CD1c-positive myeloid dendritic cell (primary cell): ENCODE results near the gene NSUN3.
A peak's percentile ranks its signal among the peaks of the same experiment; 100 is the strongest.
"Not testable (repeated sequence)": the region's sequence is repeated elsewhere in the genome, so short reads cannot be mapped to it uniquely, and the experiment has no call there.

Experiments used
- DNase-seq: peaks from one replicate; pipeline ENCODE4 v3.0.0-alpha.2; 2016; ENCODE audit errors: extremely low spot score

Gene NSUN3

DNA sequence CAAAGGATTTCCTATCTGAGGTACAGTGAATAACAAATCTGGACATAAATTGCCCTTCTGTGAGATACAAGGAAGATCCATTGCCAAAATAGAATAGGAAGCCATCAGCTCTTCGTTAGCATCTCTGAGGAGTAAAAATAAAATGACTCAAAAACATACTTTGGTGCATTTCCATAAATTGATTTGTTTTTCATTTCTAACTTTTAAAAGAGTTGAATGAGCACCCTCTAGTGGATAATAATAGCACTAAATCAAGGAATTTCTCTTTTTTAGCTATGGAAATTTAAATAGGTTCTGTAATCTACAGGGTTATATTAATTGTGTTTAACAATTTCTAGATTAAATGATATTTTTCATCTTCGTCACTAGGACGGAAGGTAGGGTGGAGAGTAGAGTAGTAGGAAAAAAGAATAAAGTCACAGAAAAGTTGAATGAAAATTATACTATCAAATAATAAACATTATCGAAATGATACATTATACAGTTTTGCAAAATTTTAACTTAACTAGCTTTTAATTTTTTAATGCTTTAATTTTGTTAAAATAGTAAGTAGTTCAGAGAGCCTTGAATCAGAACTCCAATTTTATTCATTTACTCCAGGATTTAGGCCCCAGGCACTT is 6.4 kb downstream of the NSUN3 start:
- peak; percentile 61 for DNase-seq

DNA sequence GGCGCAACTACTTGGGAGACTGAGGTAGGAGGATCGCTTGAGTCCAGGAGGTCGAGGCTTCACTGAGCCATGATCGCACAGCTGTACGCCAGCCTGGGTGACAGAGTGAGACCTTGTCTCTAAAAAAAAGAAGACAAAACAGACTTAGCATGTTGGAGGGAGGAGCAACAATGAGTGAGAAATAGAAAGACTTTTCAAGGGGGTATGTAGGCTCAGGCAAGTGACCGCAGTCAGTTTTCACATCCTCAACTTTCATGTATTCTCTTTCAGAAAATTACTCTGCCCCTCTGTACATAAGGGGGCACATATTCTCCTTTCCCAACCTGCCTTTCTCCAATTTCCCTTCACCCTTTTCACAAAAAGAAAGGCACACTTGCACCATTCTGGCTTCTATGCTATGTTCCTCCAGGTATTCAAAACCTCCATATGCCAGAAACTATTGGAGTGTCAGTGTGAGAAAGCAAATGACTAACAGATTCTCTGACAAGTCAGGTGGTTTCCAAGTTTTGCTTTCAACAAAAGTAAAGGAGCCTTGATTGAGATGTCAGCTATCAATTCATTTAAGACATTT is 7.6 kb downstream of the NSUN3 start:
- DNase-seq: no peak

DNA sequence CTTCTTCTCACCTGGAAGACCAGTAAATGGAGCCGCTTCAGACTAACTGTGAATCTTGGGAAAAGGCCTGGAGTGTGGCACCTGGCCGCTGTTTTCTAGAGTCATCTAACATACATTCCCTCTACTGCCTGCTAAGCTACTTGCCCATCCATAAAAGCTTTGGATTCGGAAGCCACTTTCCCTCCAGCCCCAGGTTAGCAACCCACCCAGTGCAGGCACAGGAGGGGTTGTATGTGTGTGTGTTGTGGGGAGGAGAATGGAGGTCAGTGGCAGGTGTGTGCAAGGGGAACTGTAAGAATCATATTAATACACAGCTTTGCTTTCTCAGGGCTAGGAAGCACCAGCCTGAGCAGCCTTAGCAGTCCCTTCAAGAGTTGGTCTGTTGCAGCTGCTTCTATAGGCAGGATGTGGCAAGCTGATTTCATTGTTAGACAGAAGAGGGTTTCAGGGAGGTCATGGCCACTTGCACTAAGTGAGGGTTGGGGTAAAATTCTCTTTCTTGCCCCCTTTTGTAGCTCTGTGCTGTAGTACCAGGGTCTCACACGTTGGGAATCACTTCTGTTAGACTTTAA is 8.9 kb downstream of the NSUN3 start:
- DNase-seq: no peak

DNA sequence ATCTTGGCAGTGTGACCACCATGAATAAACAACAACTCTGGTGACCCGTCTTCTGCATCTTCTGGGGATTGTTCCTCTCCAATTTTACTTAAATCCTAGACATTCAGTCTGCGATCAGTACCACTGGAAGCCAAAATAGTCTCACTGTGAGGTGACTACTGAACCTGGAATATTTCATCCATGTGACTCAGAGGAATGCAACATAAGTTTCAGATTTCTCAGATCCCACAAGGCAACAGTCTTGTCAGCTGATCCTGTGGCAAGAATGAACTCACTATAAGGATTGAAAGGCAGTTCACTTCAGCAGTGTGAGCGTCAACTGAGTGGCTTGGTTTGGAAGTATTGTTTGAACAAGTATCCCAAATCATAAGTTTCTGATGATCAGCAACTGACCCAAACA is 13.2 kb downstream of the NSUN3 start:
- DNase-seq: no peak

DNA sequence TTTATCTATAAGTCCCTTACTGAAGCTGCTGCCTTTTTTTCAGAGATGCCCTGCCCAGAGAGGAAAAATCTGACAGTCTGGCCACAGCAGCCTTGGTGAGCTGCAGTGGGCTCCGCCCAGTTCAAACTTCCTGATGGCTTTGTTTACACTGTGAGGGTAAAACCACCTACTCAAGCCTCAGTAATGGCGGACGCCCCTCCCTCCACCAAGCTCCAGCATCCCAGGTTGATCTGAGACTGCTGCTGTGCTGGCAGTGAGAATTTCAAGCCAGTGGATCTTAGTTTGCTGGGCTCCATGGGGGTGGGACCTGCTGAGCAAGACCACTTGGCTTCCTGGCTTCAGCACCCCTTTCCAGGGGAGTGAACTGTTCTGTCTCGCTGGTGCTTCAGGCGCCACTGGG is 17.7 kb downstream of the NSUN3 start:
- not testable (repeated sequence) for DNase-seq

DNA sequence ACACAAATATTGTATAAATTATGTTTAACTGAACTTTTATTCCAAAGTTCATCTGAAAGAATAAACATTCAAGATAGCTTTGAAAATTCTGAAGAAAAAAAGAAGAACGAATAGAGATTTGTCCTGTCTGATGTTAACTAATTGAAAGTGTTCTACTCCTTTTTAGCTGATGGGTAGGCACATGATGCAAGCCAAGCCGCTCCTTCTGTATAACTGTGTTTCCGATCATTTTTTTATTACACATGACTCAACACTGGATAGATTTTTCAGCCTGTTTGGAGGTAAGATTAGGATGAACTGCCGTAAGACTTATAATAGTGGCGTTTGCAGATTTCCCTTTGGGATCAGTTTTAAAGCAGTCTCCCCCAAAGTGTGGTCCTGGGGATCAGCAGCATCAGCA is 19.0 kb downstream of the NSUN3 start:
- DNase-seq: no peak

DNA sequence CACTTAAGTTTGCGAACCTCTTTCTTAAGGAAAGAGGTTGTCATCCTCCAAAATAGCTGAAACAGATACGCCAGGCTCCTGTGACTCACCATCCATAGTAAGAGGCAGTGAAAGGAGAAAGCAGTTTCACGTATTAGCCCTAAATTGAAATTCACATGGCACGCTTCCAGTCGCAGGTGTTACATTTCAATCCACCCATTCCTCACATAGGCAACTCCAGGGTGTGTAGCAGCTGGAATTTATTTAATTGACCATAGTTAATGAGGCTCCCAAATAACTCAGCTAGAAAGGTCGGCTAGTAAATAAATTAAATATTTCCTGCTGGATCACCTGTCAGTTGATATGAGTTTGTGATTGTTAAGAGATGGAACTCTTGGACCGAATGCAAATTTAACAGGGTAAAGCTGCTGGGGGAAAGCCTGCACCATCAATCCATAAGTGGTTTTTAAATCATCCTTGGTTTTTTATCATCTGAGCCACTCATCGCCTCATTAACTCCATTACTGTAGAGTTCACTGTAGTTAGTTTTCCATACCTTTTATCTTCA is 19.6 kb downstream of the NSUN3 start:
- no peak for DNase-seq

DNA sequence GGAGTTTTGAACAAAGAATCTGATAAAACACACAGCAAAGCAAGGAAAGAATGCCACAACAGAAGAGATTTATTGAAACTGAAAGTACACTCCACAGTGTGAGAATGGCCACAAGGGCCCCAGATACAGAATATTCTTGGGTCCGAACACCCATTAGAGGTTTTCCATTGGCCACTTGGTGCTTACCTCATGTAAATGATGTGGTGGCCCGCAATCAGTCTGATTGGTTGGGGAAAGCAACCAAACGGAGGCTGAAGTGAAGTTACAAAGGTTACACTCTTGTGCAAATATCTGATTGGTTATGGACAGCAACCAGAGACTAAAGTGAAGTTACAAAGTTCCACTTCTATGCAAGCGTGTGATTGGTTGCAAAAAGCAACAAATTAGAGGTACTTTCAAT is 20.4 kb downstream of the NSUN3 start:
- no peak for DNase-seq

DNA sequence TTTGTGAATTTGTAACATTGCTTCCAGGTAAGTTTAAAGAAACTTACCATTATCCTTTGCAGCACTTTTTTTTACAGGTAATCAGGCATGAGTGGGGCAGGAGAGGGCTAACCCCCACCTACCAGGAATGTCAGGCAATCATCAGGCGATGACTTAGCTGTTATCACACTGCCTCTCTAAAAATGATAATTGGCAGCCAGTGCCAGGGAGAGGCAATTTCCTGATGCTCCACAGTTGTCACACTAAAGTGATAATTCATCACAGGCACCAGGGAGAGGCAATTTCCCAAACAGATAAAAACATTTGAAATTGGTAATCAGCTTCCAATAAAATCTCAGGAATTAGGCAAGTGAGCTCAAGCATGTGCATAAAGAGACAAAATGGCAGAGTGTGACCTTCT is 26.3 kb downstream of the NSUN3 start:
- DNase-seq: no peak

DNA sequence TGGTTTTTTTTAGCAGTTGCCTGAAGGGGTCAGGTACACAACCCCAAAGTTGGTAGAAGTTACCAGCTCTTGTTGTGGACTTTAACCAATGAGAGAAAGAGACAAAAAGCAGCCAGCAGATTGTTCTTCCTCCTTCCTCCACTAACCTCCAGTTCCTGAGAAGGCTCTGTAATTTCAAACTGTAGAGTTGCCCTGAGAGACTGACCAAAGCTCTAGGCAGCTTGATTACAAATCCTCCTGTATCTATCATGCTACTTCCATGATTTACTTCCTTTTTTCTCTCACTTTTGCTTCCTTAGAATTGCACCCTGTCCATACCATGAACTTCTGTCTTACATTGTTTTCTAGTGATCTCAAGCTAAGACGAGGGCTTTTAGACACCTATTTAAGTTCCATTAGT is 29.2 kb downstream of the NSUN3 start:
- peak; percentile 77 for DNase-seq

DNA sequence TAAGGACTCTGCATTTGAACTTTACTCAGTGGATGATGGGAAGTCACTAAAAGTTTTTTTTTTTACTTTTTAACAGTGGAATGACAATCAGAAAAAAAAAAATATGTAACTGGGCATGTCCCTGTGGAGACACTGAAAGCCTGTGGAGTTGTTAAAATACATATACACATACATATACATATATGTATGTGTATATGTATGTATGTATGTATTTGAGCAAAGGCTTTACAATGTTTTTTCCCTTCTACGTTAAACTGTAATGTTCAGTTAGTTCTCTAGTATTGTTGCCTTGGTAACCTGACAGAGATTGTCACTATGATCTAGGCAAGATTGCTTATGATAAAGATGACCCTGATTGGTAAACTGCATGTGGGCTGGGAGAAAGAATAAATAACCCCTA is 30.3 kb downstream of the NSUN3 start:
- DNase-seq: no peak

DNA sequence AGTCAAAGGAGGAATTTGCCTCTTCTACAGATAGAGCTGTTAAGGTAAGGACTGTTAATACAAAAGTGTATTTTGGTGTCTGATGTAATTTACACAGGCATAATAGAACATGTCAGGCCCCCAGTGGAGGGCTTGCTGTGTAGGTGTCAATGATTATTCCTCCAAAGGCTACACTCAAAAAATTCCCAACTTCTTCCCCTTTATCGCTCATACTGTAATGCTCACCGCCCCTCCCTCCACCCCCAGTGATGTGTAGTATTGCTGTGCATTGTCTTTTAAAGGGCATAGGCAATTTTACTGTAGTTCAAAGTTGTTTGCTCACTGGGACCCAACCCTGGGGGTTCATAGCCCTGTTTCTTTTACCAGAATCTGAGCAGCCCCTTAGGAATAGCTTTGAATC is 32.2 kb downstream of the NSUN3 start:
- no peak for DNase-seq

DNA sequence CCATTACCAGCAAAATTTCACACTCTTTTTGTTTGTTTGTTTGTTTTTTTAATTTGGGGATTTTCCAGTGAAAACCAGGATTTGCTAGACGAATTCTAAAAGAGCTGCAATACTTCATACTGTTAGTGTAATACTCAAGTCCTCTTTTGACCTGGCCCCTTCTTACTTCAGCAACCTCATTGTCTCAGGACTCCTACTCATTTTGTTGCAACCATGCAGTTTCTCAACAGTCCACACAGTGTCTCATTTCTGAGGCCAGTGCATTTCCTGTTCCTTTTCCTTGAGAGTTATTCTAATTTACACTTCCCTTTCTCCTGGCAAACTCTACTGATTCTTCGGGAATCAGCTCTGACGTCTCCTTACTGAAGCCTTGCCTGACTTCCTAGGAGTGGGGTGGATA is 35.6 kb downstream of the NSUN3 start:
- DNase-seq: peak; percentile 90

DNA sequence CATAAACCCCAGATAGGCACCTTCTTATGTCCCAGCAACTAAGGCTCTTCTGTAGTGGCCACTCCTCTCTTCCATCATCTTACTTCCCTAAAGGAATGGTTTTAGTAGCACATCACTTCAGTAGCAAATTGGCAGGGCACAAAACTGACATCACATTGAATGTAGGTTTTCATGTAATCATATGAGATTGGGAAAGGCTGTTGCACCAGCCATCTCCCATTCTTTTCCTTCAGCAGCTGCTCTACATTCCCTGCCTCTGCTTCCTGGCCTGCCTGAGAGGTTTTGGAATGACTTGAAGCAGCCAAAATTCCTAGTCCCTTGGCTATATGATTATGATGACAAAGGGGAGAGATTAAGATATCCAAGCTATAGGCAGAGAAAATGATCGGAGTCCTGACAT is 36.5 kb downstream of the NSUN3 start:
- DNase-seq: no peak

DNA sequence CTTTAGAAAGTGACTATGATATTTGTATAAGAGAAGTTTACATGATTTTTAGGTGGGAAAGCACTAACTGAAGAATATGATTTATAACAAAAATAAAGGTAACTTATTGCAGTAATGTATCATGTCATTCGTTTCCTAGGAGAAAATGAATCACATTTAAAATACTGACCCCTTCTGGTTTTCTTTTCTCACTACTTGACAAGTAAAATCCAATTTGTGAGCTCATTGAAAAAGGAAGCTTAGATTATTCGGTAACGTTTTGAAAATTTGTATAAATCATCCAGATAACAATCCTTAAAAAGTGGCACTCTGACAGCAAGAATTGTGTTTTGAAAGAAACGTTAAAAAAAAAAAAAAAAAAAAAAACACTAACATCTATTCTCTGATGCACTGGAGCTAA is 39.0 kb downstream of the NSUN3 start:
- no peak for DNase-seq

DNA sequence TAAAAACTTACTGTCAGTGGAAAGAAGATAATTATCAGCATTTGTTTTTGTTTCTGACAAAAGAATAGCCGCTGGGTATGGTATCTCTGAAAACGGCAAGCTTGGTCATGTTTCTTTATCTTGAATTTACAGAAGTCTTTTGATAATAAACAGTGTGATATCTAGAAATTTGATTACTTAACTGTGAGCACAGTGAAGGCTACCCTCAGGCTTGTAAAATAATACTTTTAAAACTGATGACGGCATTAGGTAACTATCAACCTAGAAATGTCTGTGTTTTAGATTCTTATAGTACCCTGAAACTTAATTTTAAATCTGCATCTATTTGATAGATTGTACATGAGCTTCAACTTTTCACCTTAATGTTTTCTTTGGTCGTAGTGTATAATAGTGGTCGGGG is 43.4 kb downstream of the NSUN3 start:
- no peak for DNase-seq

DNA sequence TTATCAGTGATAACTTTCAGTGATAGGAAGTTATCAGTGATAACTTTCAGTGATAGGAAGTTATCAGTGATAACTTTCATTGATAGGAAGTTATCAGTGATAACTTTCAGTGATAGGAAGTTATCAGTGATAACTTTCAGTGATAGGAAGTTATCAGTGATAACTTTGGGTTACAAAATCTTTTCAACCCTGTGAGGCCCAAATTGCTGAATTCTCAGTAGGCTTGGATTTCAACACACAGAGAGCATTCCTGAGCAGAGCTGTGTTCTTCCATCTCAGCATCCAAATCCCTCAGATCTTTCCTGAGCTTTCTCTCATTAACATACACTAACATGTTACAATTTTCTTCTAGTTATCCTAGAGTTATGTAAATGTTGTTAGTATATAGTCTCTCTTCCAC is 47.4 kb downstream of the NSUN3 start:
- DNase-seq: not testable (repeated sequence)

DNA sequence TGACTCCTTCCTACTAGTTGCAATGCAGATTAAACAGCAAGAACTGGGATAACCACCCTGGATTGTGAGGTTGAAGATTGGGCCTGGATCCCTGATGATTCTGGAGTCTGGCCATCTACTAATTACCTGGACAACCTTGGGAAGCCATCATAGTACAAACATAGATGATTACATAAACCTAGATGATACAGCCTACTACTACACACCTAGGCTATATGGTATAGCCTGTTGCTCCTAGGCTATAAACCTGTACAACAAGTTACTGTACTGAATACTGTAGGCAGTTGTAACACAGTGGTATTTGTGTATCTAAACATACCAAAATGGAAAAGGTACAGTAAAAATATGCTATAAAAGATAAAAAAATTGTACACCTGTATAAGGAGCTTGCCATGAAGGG is 48.0 kb downstream of the NSUN3 start:
- DNase-seq: no peak

DNA sequence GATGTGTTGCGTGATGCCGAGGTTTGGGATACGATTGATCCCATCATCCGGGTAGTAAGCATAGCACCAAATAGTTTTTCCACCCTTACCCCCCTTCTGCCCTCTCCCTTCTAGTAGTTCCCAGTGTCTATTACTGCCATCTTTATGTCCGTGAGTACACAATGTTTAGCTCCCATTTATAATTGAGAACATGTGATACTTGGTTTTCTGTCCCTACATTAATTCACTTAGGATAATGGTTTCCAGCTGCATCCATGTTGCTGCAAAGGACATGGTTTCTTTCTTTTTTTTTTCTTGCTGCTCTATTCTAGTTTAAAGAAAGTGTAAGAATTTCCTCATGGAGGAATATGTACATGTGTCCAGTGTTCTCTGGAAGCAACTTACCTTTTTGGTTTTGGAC is 51.8 kb downstream of the NSUN3 start:
- no peak for DNase-seq

DNA sequence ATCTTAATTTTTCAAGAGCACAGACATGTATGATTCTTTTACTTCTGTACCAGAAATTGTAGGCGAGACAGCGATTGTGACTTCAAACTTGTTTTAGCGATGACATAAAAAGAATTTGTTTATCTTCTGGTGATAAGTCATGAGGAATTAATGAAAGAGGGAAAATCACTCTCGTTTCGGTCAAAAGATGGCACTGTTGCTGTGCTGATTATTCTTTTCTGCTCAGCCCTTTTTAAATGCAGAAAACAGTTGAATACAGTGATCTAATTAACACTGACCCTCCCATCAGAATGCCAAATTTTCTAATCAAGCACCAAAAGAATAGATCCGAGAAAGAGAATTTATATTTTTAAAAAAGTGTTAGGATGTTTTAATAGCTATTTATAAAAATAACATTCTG is 52.6 kb downstream of the NSUN3 start:
- DNase-seq: no peak

DNA sequence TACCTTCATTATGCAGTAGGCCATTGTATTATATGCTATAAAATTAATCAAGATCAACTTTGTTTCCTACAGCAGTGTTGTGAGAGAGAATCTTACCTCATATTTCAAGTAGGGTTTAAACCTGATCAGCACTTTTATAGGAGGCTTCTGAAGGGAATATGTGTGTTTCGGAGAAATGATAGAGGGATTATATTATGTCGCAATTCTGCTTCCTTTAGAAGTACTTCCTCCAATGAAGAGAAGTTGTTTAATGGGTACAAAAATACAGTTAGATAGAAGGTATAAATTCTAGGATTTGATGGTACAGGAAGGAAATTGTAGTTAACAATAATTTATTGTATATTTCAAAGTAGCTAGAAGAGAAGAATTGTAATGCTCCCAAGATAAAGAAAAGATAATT is 54.9 kb downstream of the NSUN3 start:
- DNase-seq: no peak

DNA sequence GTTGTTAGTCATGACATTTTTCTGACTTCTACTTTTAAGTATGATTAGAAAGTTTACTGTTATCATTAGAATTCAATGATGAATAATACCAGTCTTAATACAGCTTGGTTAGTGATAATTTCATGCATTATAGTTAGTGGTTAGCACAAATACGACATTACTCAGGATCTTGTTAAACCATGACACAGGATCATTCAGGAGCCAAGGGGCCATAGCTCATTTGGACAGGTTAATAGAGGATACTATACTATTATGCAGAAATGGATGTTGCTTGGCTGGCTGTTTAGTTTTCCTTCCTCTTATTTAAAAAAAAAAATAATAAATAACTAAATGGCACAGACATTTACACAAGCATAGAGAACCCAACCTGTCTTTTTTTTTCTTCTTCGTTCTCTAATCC is 55.5 kb downstream of the NSUN3 start:
- no peak for DNase-seq

DNA sequence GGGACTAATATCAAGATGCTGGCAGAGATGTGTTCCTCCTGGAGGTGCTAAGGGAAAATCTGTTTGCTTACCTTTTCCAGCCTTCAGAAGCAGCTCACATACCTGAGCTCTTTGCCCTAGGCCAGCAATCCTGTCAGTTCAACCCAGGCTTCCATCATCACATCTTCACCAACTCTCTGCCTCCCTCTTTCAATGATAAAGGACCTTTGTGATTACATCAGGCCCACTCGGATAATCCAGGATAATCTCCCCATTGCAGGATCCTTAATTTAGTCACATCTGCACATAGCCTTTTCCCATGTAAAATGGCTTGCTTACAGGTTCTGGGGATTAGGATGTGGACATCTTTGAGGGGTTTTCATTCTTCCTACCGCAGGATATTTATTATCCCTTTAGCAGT is 58.3 kb downstream of the NSUN3 start:
- no peak for DNase-seq

DNA sequence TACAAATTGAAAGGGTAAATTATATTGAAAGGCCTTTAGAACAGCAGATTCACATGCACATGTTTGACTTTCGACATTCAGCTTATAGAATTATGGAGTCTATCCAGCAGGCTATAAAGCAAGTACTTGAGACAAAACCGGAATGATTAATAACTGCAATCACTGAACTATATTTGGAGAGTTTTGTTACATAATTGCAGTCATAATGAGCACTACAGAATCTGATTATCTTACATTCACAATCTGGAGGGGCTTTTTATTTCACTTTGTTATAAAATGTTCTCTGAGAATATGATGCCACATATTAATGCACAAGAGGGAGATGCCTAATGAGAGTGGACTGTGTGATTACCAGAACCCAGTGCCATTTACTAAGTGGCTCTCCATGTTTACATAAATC is 64.3 kb downstream of the NSUN3 start:
- DNase-seq: no peak
